ENCODE data around the gene FCGBP.
"Not testable (repeated sequence)": the region's sequence is repeated elsewhere in the genome, so short reads cannot be mapped to it uniquely, and the experiment has no call there.

The FCGBP gene

GRCh38 chr19:39887456-39887951 is 46.9 kb downstream of the FCGBP start:
- not testable (repeated sequence) for DNase-seq

- DNase-seq: not testable (repeated sequence)
Observed at GRCh38 chr19:39885821-39886554, 48.4 kb downstream of the FCGBP start.

GRCh38 chr19:39884721-39885120 is 49.7 kb downstream of the FCGBP start:
- not testable (repeated sequence) for DNase-seq
